HG03196 (cell line): ENCODE results near the gene EXOSC10.
"Not testable (repeated sequence)": the region's sequence is repeated elsewhere in the genome, so short reads cannot be mapped to it uniquely, and the experiment has no call there.

Experiments
- ATAC-seq: cut with Tn5 transposase; IDR thresholded peaks from one replicate; pipeline ENCODE4 v1.9.1; 2021; ENCODE audit not compliant: unreplicated experiment

Gene EXOSC10

DNA sequence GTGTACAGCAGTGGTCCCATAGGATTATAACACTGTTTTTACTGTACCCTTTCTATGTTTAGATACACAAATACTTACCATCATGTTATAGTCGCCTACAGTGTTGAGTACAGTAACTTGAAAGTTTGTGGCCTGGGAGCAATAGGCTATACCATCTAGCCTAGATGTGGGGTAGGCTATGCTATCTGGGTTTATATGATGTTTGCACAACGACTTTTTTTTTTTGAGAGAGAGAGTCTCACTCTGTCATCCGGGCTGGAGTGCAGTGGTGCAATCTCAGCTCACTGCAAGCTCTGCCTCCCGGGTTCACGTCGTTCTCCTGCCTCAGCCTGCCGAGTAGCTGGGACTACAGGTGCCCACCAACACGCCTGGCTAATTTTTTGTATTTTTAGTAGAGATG is 80.3 kb downstream of the EXOSC10 start:
- ATAC-seq = not testable (repeated sequence)
